ENCODE data around the gene SLC41A3.

SLC41A3 gene

DNA sequence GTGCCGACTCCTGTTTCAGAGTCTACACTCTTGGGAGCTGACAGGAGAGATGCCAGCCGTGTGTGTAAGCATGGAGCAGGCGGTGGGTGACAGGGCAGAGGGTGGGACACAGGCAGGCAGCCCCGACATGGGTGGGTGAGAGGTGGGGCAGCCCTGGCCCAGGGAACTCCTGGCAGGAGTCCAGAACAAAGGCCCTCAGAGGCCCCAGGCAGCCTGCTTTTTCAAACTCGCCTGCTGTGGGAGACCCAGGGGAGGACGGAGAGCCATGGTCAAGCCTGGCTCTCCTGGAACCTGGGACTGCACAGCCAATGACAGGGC is 29.3 kb upstream of the SLC41A3 start:
- H3K9ac ChIP-seq (ENCODE audit: low read length) = no peak overlapping the region
- H3K4me2 ChIP-seq (ENCODE audit: low read depth, low read length) = no peak overlapping the region
- TF ChIP-seq EZH2phosphoT487 (IDR thresholded peaks at IDR 0.05; ENCODE audit: low read length) (no peak), EZH2 (optimal IDR thresholded peaks at IDR 0.05; ENCODE audit: low read depth, low read length) (no peak)
- TF ChIP-seq, protein P1, sequence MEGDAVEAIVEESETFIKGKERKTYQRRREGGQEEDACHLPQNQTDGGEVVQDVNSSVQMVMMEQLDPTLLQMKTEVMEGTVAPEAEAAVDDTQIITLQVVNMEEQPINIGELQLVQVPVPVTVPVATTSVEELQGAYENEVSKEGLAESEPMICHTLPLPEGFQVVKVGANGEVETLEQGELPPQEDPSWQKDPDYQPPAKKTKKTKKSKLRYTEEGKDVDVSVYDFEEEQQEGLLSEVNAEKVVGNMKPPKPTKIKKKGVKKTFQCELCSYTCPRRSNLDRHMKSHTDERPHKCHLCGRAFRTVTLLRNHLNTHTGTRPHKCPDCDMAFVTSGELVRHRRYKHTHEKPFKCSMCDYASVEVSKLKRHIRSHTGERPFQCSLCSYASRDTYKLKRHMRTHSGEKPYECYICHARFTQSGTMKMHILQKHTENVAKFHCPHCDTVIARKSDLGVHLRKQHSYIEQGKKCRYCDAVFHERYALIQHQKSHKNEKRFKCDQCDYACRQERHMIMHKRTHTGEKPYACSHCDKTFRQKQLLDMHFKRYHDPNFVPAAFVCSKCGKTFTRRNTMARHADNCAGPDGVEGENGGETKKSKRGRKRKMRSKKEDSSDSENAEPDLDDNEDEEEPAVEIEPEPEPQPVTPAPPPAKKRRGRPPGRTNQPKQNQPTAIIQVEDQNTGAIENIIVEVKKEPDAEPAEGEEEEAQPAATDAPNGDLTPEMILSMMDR (IDR thresholded peaks at IDR 0.05; ENCODE audit: low read length) = no peak
- H3K4me3 ChIP-seq (ENCODE audit: low read length) = no peak overlapping the region
- no peak overlapping the region for H3K27ac ChIP-seq (ENCODE audit: low read length)
- no peaks in the 10 kb centered on the region for H3K4me1 ChIP-seq (ENCODE audit: low read length)
- no peak for DNase-seq
- H3K36me3 ChIP-seq (replicated peaks; ENCODE audit: insufficient read depth, low read length) = no peaks in the 10 kb centered on the region
- no peaks in the 10 kb centered on the region for H3K79me2 ChIP-seq (ENCODE audit: low read length)
- no peaks in the 10 kb centered on the region for H3K9me3 ChIP-seq (replicated peaks; ENCODE audit: insufficient read depth, low read length)
- H4K20me1 ChIP-seq (ENCODE audit: insufficient read depth, low read length) = no peaks in the 10 kb centered on the region
- H2AFZ ChIP-seq (ENCODE audit: low read length) = no peak overlapping the region
- H3F3A ChIP-seq (ENCODE audit: insufficient read depth, low read length) = no peaks in the 10 kb centered on the region
- H3K9me2 ChIP-seq (replicated peaks; ENCODE audit: insufficient read depth, low read length) = no peaks in the 10 kb centered on the region
- no peaks in the 10 kb centered on the region for H3K27me3 ChIP-seq (replicated peaks; ENCODE audit: insufficient read depth, low read length)

DNA sequence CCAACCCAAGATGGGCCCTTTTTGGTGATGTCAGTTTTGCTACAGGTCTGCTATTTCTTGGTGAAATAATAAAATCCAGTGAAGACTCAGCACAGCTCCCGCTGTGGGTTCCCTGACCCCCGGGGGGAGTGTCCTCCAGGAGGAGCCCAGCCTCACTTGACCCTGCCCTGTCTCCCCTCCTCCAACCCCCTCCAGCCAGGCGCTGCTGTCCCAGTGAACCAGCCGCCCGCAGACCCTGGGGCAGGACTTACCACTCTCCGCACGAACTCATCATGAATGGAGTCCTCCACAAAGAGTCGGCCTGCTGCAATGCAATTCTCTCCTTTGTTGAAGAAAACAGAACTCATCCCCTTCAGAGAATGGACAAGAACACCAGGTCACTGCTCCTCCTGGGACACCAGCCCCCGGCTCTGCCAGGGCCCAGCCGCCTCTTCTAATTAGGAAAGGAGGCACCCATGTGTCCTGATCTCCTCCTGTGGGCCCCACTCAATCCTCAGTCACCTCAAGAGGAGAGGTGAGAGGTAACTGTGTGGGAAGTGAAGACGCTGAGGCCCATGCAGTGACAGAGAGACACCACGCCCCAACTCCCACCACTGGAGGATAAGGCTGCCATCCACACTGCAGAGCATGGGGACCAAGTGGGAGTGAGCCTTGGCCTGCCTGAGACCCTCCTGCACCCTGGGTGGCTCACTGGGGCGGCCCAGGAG is 28.8 kb upstream of the SLC41A3 start:
- no peaks in the 10 kb centered on the region for H4K20me1 ChIP-seq (ENCODE audit: insufficient read depth, low read length)
- H3K36me3 ChIP-seq (replicated peaks; ENCODE audit: insufficient read depth, low read length) = no peaks in the 10 kb centered on the region
- no peaks in the 10 kb centered on the region for H3K9me2 ChIP-seq (replicated peaks; ENCODE audit: insufficient read depth, low read length)
- no peak overlapping the region for H2AFZ ChIP-seq (ENCODE audit: low read length)
- no peaks in the 10 kb centered on the region for H3F3A ChIP-seq (ENCODE audit: insufficient read depth, low read length)
- no peak for DNase-seq
- TF ChIP-seq EZH2phosphoT487 (IDR thresholded peaks at IDR 0.05; ENCODE audit: low read length) (no peak), EZH2 (optimal IDR thresholded peaks at IDR 0.05; ENCODE audit: low read depth, low read length) (no peak)
- TF ChIP-seq, protein P1 (IDR thresholded peaks at IDR 0.05; ENCODE audit: low read length) = no peak
- H3K4me1 ChIP-seq (ENCODE audit: low read length) = no peaks in the 10 kb centered on the region
- H3K27me3 ChIP-seq (replicated peaks; ENCODE audit: insufficient read depth, low read length) = no peaks in the 10 kb centered on the region
- H3K27ac ChIP-seq (ENCODE audit: low read length) = no peak overlapping the region
- no peak overlapping the region for H3K9ac ChIP-seq (ENCODE audit: low read length)
- no peak overlapping the region for H3K4me2 ChIP-seq (ENCODE audit: low read depth, low read length)
- H3K4me3 ChIP-seq (ENCODE audit: low read length) = no peak overlapping the region
- H3K79me2 ChIP-seq (ENCODE audit: low read length) = no peaks in the 10 kb centered on the region
- no peaks in the 10 kb centered on the region for H3K9me3 ChIP-seq (replicated peaks; ENCODE audit: insufficient read depth, low read length)

DNA sequence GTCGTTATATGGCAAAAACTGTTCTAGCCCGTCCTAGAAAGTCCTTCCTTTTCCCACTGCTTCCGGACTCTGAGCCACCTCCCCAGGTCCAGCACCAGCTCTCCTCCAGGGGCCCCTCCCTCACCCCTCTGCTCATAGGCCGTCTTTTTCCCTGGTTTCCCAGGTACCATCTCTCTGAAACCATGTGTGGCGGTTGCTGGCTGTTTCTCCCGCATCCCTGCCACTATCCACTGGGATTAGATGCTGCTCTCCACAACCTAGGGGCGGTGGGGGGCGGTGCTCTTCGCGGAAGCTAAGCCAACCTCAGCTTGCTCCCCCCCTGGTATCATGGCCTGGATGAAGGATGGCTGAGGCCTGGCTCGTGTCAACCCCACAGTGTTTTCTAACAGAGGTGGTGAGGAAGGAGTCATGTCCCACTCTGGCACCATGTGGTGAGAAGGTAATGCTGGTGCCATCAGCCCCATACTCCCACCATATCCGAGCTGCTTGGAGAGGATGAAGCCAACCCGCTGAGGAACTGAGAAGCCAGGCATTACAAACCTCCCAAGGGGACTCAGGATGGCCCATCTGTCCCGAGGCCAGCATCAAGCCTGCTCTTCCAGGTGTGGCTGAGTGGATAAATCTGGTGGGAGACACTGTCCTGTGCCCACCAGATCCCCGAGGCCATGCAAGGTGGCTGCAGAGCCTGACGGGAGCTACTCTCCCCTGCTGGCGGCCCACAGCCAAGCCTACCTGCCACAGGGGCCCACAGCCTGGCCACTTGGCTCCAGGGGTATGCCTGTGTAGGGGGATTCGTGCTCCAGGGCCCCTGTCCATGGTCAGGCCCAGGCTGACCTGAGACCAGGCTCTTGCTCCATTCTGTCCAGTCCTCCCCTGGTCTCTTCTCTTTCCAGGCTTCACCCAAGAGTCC is 27.9 kb upstream of the SLC41A3 start:
- Histone ChIP-seq H3F3A (ENCODE audit: insufficient read depth, low read length) (no peaks in the 10 kb centered on the region), H3K4me2 (ENCODE audit: low read depth, low read length) (no peak overlapping the region), H3K4me3 (ENCODE audit: low read length) (no peak overlapping the region), H3K27me3 (replicated peaks; ENCODE audit: insufficient read depth, low read length) (no peaks in the 10 kb centered on the region), H3K4me1 (ENCODE audit: low read length) (no peaks in the 10 kb centered on the region), H2AFZ (ENCODE audit: low read length) (no peak overlapping the region), H3K9me2 (replicated peaks; ENCODE audit: insufficient read depth, low read length) (no peaks in the 10 kb centered on the region), H3K79me2 (ENCODE audit: low read length) (no peaks in the 10 kb centered on the region), H3K27ac (ENCODE audit: low read length) (no peak overlapping the region), H3K9me3 (replicated peaks; ENCODE audit: insufficient read depth, low read length) (no peaks in the 10 kb centered on the region), H3K9ac (ENCODE audit: low read length) (no peak overlapping the region), H4K20me1 (ENCODE audit: insufficient read depth, low read length) (no peaks in the 10 kb centered on the region), H3K36me3 (replicated peaks; ENCODE audit: insufficient read depth, low read length) (no peaks in the 10 kb centered on the region)
- no peak for DNase-seq
- TF ChIP-seq, protein P1 (IDR thresholded peaks at IDR 0.05; ENCODE audit: low read length) = no peak
- no peak for TF ChIP-seq EZH2phosphoT487 (IDR thresholded peaks at IDR 0.05; ENCODE audit: low read length)
- TF ChIP-seq EZH2 (optimal IDR thresholded peaks at IDR 0.05; ENCODE audit: low read depth, low read length) = no peak
